Right lung (tissue), 5 donors: Measurements from ENCODE around the gene LIPC. TPM values are rescaled to one million over a fixed set of nuclear protein-coding genes. Genes with fewer than 3 reads are reported as not detected.
A peak's percentile ranks its signal among the peaks of the same experiment; 100 is the strongest.

Source experiments
- DNase-seq, 2 donors: peaks; one replicate each; pipeline ENCODE4 v3.0.0-alpha.2; 2013
- polyA plus RNA-seq, 5 donors: library from polyadenylated mRNA; unstranded; fragments of 120-200 nt; gene quantifications; one replicate each; pipeline versions ENCODE4 v1.2.1 to v1.2.3, GENCODE V29; 2013; ENCODE audit warnings: inconsistent platforms in 1 of 5, low replicate concordance in 1 of 5; ENCODE audit not compliant: insufficient read length in 5 of 5, insufficient read depth in 1 of 5

Gene LIPC
- polyA plus RNA-seq, 5 donors, result 0.24 to 2.1 (median 0.32) TPM

GRCh38 chr15:58406811-58407210, 25.0 kb upstream of the LIPC start:
- DNase-seq, result no peak

- DNase-seq, result no peak
Measured at GRCh38 chr15:58407236-58407775, 24.5 kb upstream of the LIPC start.

GRCh38 chr15:58407778-58408177, 24.0 kb upstream of the LIPC start:
- no peak for DNase-seq

- DNase-seq, result no peak
Measured at GRCh38 chr15:58409861-58410260, 21.9 kb upstream of the LIPC start.

GRCh38 chr15:58410353-58410752, 21.4 kb upstream of the LIPC start:
- DNase-seq, result peak; percentile 25 to 40

GRCh38 chr15:58413253-58413652, 18.5 kb upstream of the LIPC start:
- DNase-seq, result no peak

GRCh38 chr15:58415636-58416035, 16.2 kb upstream of the LIPC start:
- no peak for DNase-seq

GRCh38 chr15:58416963-58417362, 14.8 kb upstream of the LIPC start:
- DNase-seq, result no peak

GRCh38 chr15:58418135-58418534, 13.7 kb upstream of the LIPC start:
- DNase-seq, result no peak

- no peak for DNase-seq
Measured at GRCh38 chr15:58419803-58420524, 11.8 kb upstream of the LIPC start.

- DNase-seq, result no peak
Measured at GRCh38 chr15:58420579-58421043, 11.2 kb upstream of the LIPC start.

GRCh38 chr15:58423205-58423604, 8.6 kb upstream of the LIPC start:
- DNase-seq, result no peak

GRCh38 chr15:58423831-58424608, 7.8 kb upstream of the LIPC start:
- no peak for DNase-seq

GRCh38 chr15:58424722-58425121, 7.1 kb upstream of the LIPC start:
- DNase-seq, result no peak

- no peak for DNase-seq
Measured at GRCh38 chr15:58425185-58425584, 6.6 kb upstream of the LIPC start.

GRCh38 chr15:58425834-58426233, 6.0 kb upstream of the LIPC start:
- DNase-seq, result no peak

- DNase-seq, result no peak
Measured at GRCh38 chr15:58426501-58426900, 5.3 kb upstream of the LIPC start.

- no peak for DNase-seq
Measured at GRCh38 chr15:58427987-58428386, 3.8 kb upstream of the LIPC start.

- no peak for DNase-seq
Measured at GRCh38 chr15:58430224-58430787, 1.5 kb upstream of the LIPC start.

GRCh38 chr15:58432401-58432800, 610 bp downstream of the LIPC start:
- DNase-seq, result no peak

- no peak for DNase-seq
Measured at GRCh38 chr15:58433597-58434333, 2.0 kb downstream of the LIPC start.

GRCh38 chr15:58434334-58434875, 2.6 kb downstream of the LIPC start:
- DNase-seq, result no peak
